Endothelial cell of umbilical vein (primary cell): ENCODE measurements around the gene WDR49.

Experiments used
- EZH2 ChIP-seq: IDR thresholded peaks from 2 replicates; pipeline ENCODE4 v1.6.1; 2012; ENCODE audit warnings: borderline replicate concordance, low read depth, mild to moderate bottlenecking, moderate library complexity, low read length, inconsistent platforms; ENCODE audit not compliant: severe bottlenecking
- MYC ChIP-seq: IDR thresholded peaks from one replicate; pipeline ENCODE4 v1.6.1; 2011; ENCODE audit warnings: mild to moderate bottlenecking, low read depth, low read length
- TF ChIP-seq, protein P1 (sequence below), 2 donors: IDR thresholded peaks; 1 replicate in 1 of 2; 2 replicates in 1 of 2; pipeline ENCODE4 v1.5.1; 2011; ENCODE audit warnings: low read length in 2 of 2, mild to moderate bottlenecking in 2 of 2, moderate library complexity in 2 of 2, control low read depth in 1 of 2, inconsistent platforms in 1 of 2, low read depth in 1 of 2; ENCODE audit not compliant: insufficient read depth in 1 of 2; ENCODE audit errors: extremely low read depth in 1 of 2

DNA sequence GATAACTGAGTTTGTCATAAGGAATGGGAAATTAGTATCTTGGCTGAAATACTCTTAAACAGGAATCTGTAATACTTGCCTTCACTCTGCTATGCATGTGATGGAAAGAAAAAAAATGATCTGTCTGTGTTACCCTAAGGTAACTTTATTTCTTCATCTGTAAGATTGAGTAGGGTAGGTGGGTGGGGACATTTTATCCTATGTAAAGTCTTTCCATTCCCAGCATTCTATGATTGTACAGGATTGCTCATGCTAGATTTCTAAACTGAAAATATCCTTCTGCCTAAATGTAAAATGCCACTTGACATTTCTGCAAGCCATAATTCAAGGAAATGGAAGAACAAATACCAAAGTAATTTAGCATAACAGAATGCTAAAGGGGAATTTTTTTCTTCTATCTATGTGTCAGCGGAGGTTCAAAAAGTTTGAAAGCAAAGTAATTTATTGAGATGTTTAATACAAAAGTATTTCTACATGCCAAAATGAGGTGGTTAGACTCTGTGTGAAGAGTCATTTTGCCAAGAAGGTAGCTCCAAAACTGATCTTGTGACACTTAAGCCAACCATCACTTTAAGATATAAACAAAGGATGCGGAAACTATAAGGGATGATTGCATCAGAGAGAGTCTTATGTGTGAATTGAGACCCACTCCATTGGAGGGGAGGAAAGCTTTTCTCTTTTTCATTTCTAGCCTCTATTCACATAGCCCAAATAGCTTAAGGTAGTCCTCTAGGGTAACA, 133.3 kb downstream of the WDR49 start:
- TF ChIP-seq EZH2, result no peak
- TF ChIP-seq, protein P1, sequence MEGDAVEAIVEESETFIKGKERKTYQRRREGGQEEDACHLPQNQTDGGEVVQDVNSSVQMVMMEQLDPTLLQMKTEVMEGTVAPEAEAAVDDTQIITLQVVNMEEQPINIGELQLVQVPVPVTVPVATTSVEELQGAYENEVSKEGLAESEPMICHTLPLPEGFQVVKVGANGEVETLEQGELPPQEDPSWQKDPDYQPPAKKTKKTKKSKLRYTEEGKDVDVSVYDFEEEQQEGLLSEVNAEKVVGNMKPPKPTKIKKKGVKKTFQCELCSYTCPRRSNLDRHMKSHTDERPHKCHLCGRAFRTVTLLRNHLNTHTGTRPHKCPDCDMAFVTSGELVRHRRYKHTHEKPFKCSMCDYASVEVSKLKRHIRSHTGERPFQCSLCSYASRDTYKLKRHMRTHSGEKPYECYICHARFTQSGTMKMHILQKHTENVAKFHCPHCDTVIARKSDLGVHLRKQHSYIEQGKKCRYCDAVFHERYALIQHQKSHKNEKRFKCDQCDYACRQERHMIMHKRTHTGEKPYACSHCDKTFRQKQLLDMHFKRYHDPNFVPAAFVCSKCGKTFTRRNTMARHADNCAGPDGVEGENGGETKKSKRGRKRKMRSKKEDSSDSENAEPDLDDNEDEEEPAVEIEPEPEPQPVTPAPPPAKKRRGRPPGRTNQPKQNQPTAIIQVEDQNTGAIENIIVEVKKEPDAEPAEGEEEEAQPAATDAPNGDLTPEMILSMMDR (IDR thresholded peaks at IDR 0.05; ENCODE audit: extremely low read depth in 1 of 2, insufficient read depth in 1 of 2, low read depth in 1 of 2, low read length in 2 of 2), result no peak
- TF ChIP-seq MYC, result no peak
